Effector CD8-positive, alpha-beta T cell (primary cell): Measurements from ENCODE around the gene AKAP8.
"Not testable (repeated sequence)": the region's sequence is repeated elsewhere in the genome, so short reads cannot be mapped to it uniquely, and the experiment has no call there.

Source experiments
- DNase-seq: peaks from one replicate; lab custom pipeline; 2025; lab: John Stamatoyannopoulos, UW

Gene AKAP8

GRCh38 chr19:15373644-15374043, 5.9 kb downstream of the AKAP8 start:
- no peak for DNase-seq

- DNase-seq = no peak
These were observed 6.7 kb downstream of the AKAP8 start for GRCh38 chr19:15372891-15373301.

- no peak for DNase-seq
These were observed 7.1 kb downstream of the AKAP8 start for GRCh38 chr19:15372470-15372869.

- no peak for DNase-seq
These were observed 7.7 kb downstream of the AKAP8 start for GRCh38 chr19:15371786-15372380.

GRCh38 chr19:15371119-15371518, 8.5 kb downstream of the AKAP8 start:
- DNase-seq = no peak

GRCh38 chr19:15369594-15369891, 10.0 kb downstream of the AKAP8 start:
- no peak for DNase-seq

GRCh38 chr19:15368798-15369593, 10.6 kb downstream of the AKAP8 start:
- DNase-seq = no peak

- DNase-seq = no peak
These were observed 11.4 kb downstream of the AKAP8 start for GRCh38 chr19:15368051-15368632.

GRCh38 chr19:15367439-15367838, 12.1 kb downstream of the AKAP8 start:
- no peak for DNase-seq

GRCh38 chr19:15365264-15365663, 14.3 kb downstream of the AKAP8 start:
- DNase-seq = no peak

- DNase-seq = not testable (repeated sequence)
These were observed 15.8 kb downstream of the AKAP8 start for GRCh38 chr19:15363791-15364190.

GRCh38 chr19:15363048-15363447, 16.5 kb downstream of the AKAP8 start:
- not testable (repeated sequence) for DNase-seq

GRCh38 chr19:15360015-15360414, 19.6 kb downstream of the AKAP8 start:
- DNase-seq = not testable (repeated sequence)

GRCh38 chr19:15358918-15359317, 20.7 kb downstream of the AKAP8 start:
- no peak for DNase-seq

- DNase-seq = no peak
These were observed 21.7 kb downstream of the AKAP8 start for GRCh38 chr19:15357906-15358305.

- no peak for DNase-seq
These were observed 24.9 kb downstream of the AKAP8 start for GRCh38 chr19:15354566-15355296.

- no peak for DNase-seq
These were observed 25.7 kb downstream of the AKAP8 start for GRCh38 chr19:15353908-15354307.

GRCh38 chr19:15352535-15352934, 27.1 kb downstream of the AKAP8 start:
- DNase-seq = not testable (repeated sequence)

GRCh38 chr19:15341328-15341727, 38.3 kb downstream of the AKAP8 start:
- not testable (repeated sequence) for DNase-seq

GRCh38 chr19:15340086-15340485, 39.5 kb downstream of the AKAP8 start:
- DNase-seq = no peak

- DNase-seq = no peak
These were observed 42.4 kb downstream of the AKAP8 start for GRCh38 chr19:15337202-15337601.

GRCh38 chr19:15335992-15336391, 43.6 kb downstream of the AKAP8 start:
- not testable (repeated sequence) for DNase-seq
